Chondrocyte (in vitro differentiated cells): Measurements from ENCODE around the gene SLC25A22. TPM values are rescaled to one million over a fixed set of nuclear protein-coding genes. Genes with fewer than 3 reads are reported as not detected.

Experiments
- DNase-seq: peaks from one replicate; pipeline ENCODE4 v3.0.0; 2021; ENCODE audit warnings: mixed read lengths, low spot score
- H3K27ac Mint-ChIP-seq: one replicate; pipeline ENCODE4 v1.8.0; 2021; ENCODE audit warnings: mild to moderate bottlenecking, moderate library complexity, mixed read lengths; ENCODE audit not compliant: unreplicated experiment
- H3K27me3 Mint-ChIP-seq: 2 replicates; pipeline ENCODE4 v1.8.0; 2021; ENCODE audit warnings: low read depth, mixed read lengths
- H3K36me3 Mint-ChIP-seq: 2 replicates; pipeline ENCODE4 v1.8.0; 2021; ENCODE audit warnings: low read depth, mixed read lengths
- H3K4me1 Mint-ChIP-seq: 2 replicates; pipeline ENCODE4 v1.8.0; 2021; ENCODE audit warnings: low read depth, mild to moderate bottlenecking, mixed read lengths
- H3K4me3 Mint-ChIP-seq: one replicate; pipeline ENCODE4 v1.8.0; 2021; ENCODE audit warnings: mild to moderate bottlenecking, moderate library complexity, mixed read lengths; ENCODE audit not compliant: unreplicated experiment
- H3K9me3 Mint-ChIP-seq: 2 replicates; pipeline ENCODE4 v1.8.0; 2021; ENCODE audit warnings: low read depth, mixed read lengths
- CTCF ChIP-seq: fragments of 200-600 bp; sonication (generic); IDR thresholded peaks from 2 replicates; pipeline ENCODE4 v1.5.0; 2021; ENCODE audit warnings: antibody characterized with exemption, mild to moderate bottlenecking, moderate library complexity
- total RNA-seq: library from RNA; stranded (reverse); gene quantifications from 3 replicates; pipeline ENCODE4 v1.2.1, GENCODE V29; 2021

SLC25A22 gene
- total RNA-seq, 1 donor from 2014 or later = 16.0 TPM

- Mint-ChIP-seq H3K36me3 (peaks cover 6% of the 10 kb centered on the region), H3K9me3 (no peaks in the 10 kb centered on the region), H3K27me3 (no peaks in the 10 kb centered on the region), H3K4me1 (peaks cover 40% of the 10 kb centered on the region), H3K27ac (no peak overlapping the region), H3K4me3 (no peak overlapping the region)
- no peak for DNase-seq
- TF ChIP-seq CTCF = no peak
Measured at GRCh38 chr11:824292-824880, 26.3 kb upstream of the SLC25A22 start.

- TF ChIP-seq CTCF = no peak
- no peaks in the 10 kb centered on the region for H3K27me3 Mint-ChIP-seq
- H3K36me3 Mint-ChIP-seq = peaks cover 6% of the 10 kb centered on the region
- no peak overlapping the region for H3K27ac Mint-ChIP-seq
- no peak overlapping the region for H3K4me3 Mint-ChIP-seq
- no peaks in the 10 kb centered on the region for H3K9me3 Mint-ChIP-seq
- H3K4me1 Mint-ChIP-seq = peaks cover 33% of the 10 kb centered on the region
- DNase-seq = no peak
Measured at GRCh38 chr11:823441-824291, 25.6 kb upstream of the SLC25A22 start.

- H3K27ac Mint-ChIP-seq = no peak overlapping the region
- H3K36me3 Mint-ChIP-seq = peaks cover 6% of the 10 kb centered on the region
- peaks cover 26% of the 10 kb centered on the region for H3K4me1 Mint-ChIP-seq
- DNase-seq = no peak
- no peaks in the 10 kb centered on the region for H3K27me3 Mint-ChIP-seq
- TF ChIP-seq CTCF = no peak
- H3K9me3 Mint-ChIP-seq = no peaks in the 10 kb centered on the region
- H3K4me3 Mint-ChIP-seq = no peak overlapping the region
Measured at GRCh38 chr11:821512-822371, 23.7 kb upstream of the SLC25A22 start.

- Mint-ChIP-seq H3K27me3 (no peaks in the 10 kb centered on the region), H3K36me3 (peaks cover 6% of the 10 kb centered on the region), H3K27ac (peak overlapping the region; percentile 73), H3K9me3 (no peaks in the 10 kb centered on the region), H3K4me1 (peaks cover 22% of the 10 kb centered on the region), H3K4me3 (peak overlapping the region; percentile 80)
- DNase-seq = no peak
- no peak for TF ChIP-seq CTCF
Measured at GRCh38 chr11:820655-821511, 22.8 kb upstream of the SLC25A22 start.
